HCT116 (cell line): Measurements from ENCODE around the gene NGFR. TPM values are rescaled to one million over a fixed set of nuclear protein-coding genes. Genes with fewer than 3 reads are reported as not detected.

ENCODE experiments used
- ATAC-seq: fragments of 200-7000 bp; cut with Tn5 transposase; 2 replicates; pipeline ENCODE4 v1.9.1; 2020; ENCODE audit warnings: mild to moderate bottlenecking, moderate library complexity
- BruUV-seq: library from RNA; stranded (reverse); fragments of 400-500 nt; replicated peaks from 2 replicates; lab custom pipeline; 2021; lab: Mats Ljungman, UMichigan
- CTCF ChIA-PET: fragments of 300-600 bp; sonication (Branson Sonifier 250); formaldehyde crosslinking; loops from one replicate; lab custom pipeline; 2021; ENCODE audit warnings: antibody characterized with exemption; lab: Charles Lee
- POLR2A ChIA-PET: fragments of 300-600, 350-600 bp; sonication (Branson Sonifier 250); formaldehyde crosslinking; loops from one replicate; lab custom pipeline; 2021; ENCODE audit warnings: antibody characterized with exemption; lab: Charles Lee
- RAD21 ChIA-PET, 2 experiments: fragments of 300-600 bp; sonication (Branson Sonifier 250); formaldehyde crosslinking; loops; one replicate each; lab custom pipeline; 2023; ENCODE audit warnings: low total read pairs in 2 of 2; ENCODE audit not compliant: uncharacterized antibody in 2 of 2, unreplicated experiment in 2 of 2, low non-redundant PET in 1 of 2; lab: Charles Lee
- DNase-seq: peaks from one replicate; pipeline ENCODE4 v3.0.0-alpha.2; 2010; ENCODE audit warnings: low read depth, low spot score
- H2AFZ ChIP-seq: fragments of 200-600 bp; shearing (Covaris generic), sonication (generic); 2 replicates; pipeline ENCODE4 v1.6.1; 2017; ENCODE audit warnings: low read depth, mixed run types, mixed read lengths, antibody characterized with exemption, low read length; ENCODE audit not compliant: poor library complexity, severe bottlenecking
- H3K27ac ChIP-seq: 2 replicates; pipeline ENCODE4 v1.5.1; 2012; ENCODE audit warnings: low read depth, low read length
- H3K27me3 ChIP-seq: fragments of 200-600 bp; sonication (generic); 2 replicates; pipeline ENCODE4 v1.6.1; 2016; ENCODE audit warnings: mixed run types, low read length, mixed read lengths; ENCODE audit not compliant: insufficient read depth
- H3K36me3 ChIP-seq, 2 experiments: fragments of 200-500 bp in 1 of 2; fragments of 200-600 bp in 1 of 2; sonication (Bioruptor generic) in 1 of 2; sonication (generic) in 1 of 2; 2 replicates each; pipeline versions ENCODE4 v1.5.1 to v1.6.1; 2014 to 2016; ENCODE audit warnings: low read length in 2 of 2, inconsistent platforms in 1 of 2, mixed read lengths in 1 of 2, mixed run types in 1 of 2; ENCODE audit not compliant: insufficient read depth in 2 of 2, control insufficient read depth in 1 of 2
- H3K4me1 ChIP-seq, 2 experiments: fragments of 200-600 bp in 1 of 2; sonication (generic) in 1 of 2; 2 replicates each; pipeline versions ENCODE4 v1.5.1 to v1.6.1; 2012 to 2017; ENCODE audit warnings: low read length in 2 of 2, inconsistent platforms in 1 of 2, mild to moderate bottlenecking in 1 of 2, mixed read lengths in 1 of 2, mixed run types in 1 of 2, moderate library complexity in 1 of 2; ENCODE audit not compliant: insufficient read depth in 2 of 2, control insufficient read depth in 1 of 2
- H3K4me2 ChIP-seq: fragments of 200-600 bp; sonication (generic); 2 replicates; pipeline ENCODE4 v1.6.1; 2017; ENCODE audit warnings: mixed run types, low read length, mixed read lengths
- H3K4me3 ChIP-seq, 2 experiments: fragments of 200-600 bp in 1 of 2; sonication (generic) in 1 of 2; replicated peaks in 1 of 2; 2 replicates each; pipeline ENCODE4 v1.5.1; 2011 to 2016; ENCODE audit warnings: low read length in 2 of 2, control low read depth in 1 of 2, low read depth in 1 of 2, mild to moderate bottlenecking in 1 of 2, mixed read lengths in 1 of 2, mixed run types in 1 of 2
- H3K79me2 ChIP-seq: fragments of 200-600 bp; sonication (generic); 2 replicates; pipeline ENCODE4 v1.6.1; 2017; ENCODE audit warnings: mild to moderate bottlenecking, mixed run types, low read length, moderate library complexity, mixed read lengths; ENCODE audit not compliant: insufficient read depth
- H3K9ac ChIP-seq: fragments of 200-600 bp; sonication (generic); 2 replicates; pipeline ENCODE4 v1.6.1; 2016; ENCODE audit warnings: low read length, mixed read lengths
- H3K9me2 ChIP-seq: fragments of 200-600 bp; sonication (generic), shearing (Covaris generic); 2 replicates; pipeline ENCODE4 v1.6.1; 2017; ENCODE audit warnings: mixed run types, mild to moderate bottlenecking, moderate library complexity; ENCODE audit not compliant: insufficient read depth
- H3K9me3 ChIP-seq, 2 experiments: fragments of 200-500 bp in 1 of 2; fragments of 200-600 bp in 1 of 2; sonication (Bioruptor generic) in 1 of 2; sonication (generic) in 1 of 2; 2 replicates each; pipeline ENCODE4 v1.6.1; 2014 to 2017; ENCODE audit warnings: low read length in 2 of 2, mixed read lengths in 2 of 2, inconsistent platforms in 1 of 2, low read depth in 1 of 2, mild to moderate bottlenecking in 1 of 2, mixed run types in 1 of 2, moderate library complexity in 1 of 2; ENCODE audit not compliant: control insufficient read depth in 1 of 2, insufficient read depth in 1 of 2
- H4K20me1 ChIP-seq: fragments of 200-600 bp; sonication (generic), shearing (Covaris generic); 2 replicates; pipeline ENCODE4 v1.6.1; 2017; ENCODE audit warnings: mixed run types, mild to moderate bottlenecking, moderate library complexity; ENCODE audit not compliant: insufficient read depth
- CEBPB ChIP-seq: IDR thresholded peaks from 2 replicates; pipeline ENCODE4 v1.6.1; 2012; ENCODE audit warnings: low read depth
- EGR1 ChIP-seq: IDR thresholded peaks from 2 replicates; pipeline ENCODE4 v1.6.1; 2012; ENCODE audit warnings: low read depth
- ELF1 ChIP-seq: IDR thresholded peaks from 2 replicates; pipeline ENCODE4 v1.6.1; 2012; ENCODE audit warnings: low read depth, borderline replicate concordance
- EZH2 ChIP-seq: fragments of 200-600 bp; sonication (generic); IDR thresholded peaks from 2 replicates; pipeline ENCODE4 v1.6.1; 2017; ENCODE audit warnings: antibody characterized with exemption, mixed run types
- POLR2A ChIP-seq: IDR thresholded peaks from 2 replicates; pipeline ENCODE4 v1.7.0; 2011; ENCODE audit warnings: borderline replicate concordance; ENCODE audit not compliant: insufficient read depth, insufficient read length; ENCODE audit errors: extremely low read depth
- POLR2AphosphoS5 ChIP-seq: IDR thresholded peaks from 2 replicates; pipeline ENCODE4 v1.6.1; 2011; ENCODE audit warnings: mild to moderate bottlenecking, low read depth, low read length, moderate library complexity
- SIN3A ChIP-seq: IDR thresholded peaks from 2 replicates; pipeline ENCODE4 v1.6.1; 2012; ENCODE audit warnings: low read depth
- ZFX ChIP-seq: fragments of 450-650 bp; IDR thresholded peaks from 2 replicates; pipeline ENCODE4 v1.6.1; 2017
- intact Hi-C: fragments of 100-400 bp; cut with micrococcal nuclease; formaldehyde crosslinking; loops from 2 replicates; pipeline ENCODE4 v1.10.0; 2022
- total RNA-seq: library from RNA; stranded (reverse); gene quantifications from one replicate; pipeline ENCODE4 v1.2.1, GENCODE V29; 2021; ENCODE audit not compliant: unreplicated experiment
- TF ChIP-seq, protein P1 (sequence below): IDR thresholded peaks from 2 replicates; pipeline ENCODE4 v1.6.1; 2011; ENCODE audit warnings: mild to moderate bottlenecking, low read length, moderate library complexity; ENCODE audit not compliant: insufficient replicate concordance; ENCODE audit errors: extremely low read depth
- TF ChIP-seq, protein P2 (sequence below): IDR thresholded peaks from 2 replicates; pipeline ENCODE4 v1.6.1; 2012; ENCODE audit warnings: low read depth
- TF ChIP-seq, protein P3 (sequence below), 3 experiments: fragments of 200-600 bp in 1 of 3; sonication (generic) in 1 of 3; IDR thresholded peaks in 2 of 3; conservative IDR thresholded peaks in 1 of 3; 2 replicates each; pipeline ENCODE4 v1.5.1; 2012 to 2017; ENCODE audit warnings: low read depth in 2 of 3, low read length in 2 of 3, antibody characterized with exemption in 1 of 3, borderline replicate concordance in 1 of 3, control low read depth in 1 of 3, mild to moderate bottlenecking in 1 of 3, mixed read lengths in 1 of 3, mixed run types in 1 of 3, moderate library complexity in 1 of 3; ENCODE audit not compliant: insufficient read depth in 1 of 3
- TF ChIP-seq, protein P4 (sequence below): IDR thresholded peaks from 2 replicates; pipeline ENCODE4 v1.6.1; 2012

NGFR gene
- total RNA-seq, 1 experiment from 2014 or later = 6.1 TPM

DNA sequence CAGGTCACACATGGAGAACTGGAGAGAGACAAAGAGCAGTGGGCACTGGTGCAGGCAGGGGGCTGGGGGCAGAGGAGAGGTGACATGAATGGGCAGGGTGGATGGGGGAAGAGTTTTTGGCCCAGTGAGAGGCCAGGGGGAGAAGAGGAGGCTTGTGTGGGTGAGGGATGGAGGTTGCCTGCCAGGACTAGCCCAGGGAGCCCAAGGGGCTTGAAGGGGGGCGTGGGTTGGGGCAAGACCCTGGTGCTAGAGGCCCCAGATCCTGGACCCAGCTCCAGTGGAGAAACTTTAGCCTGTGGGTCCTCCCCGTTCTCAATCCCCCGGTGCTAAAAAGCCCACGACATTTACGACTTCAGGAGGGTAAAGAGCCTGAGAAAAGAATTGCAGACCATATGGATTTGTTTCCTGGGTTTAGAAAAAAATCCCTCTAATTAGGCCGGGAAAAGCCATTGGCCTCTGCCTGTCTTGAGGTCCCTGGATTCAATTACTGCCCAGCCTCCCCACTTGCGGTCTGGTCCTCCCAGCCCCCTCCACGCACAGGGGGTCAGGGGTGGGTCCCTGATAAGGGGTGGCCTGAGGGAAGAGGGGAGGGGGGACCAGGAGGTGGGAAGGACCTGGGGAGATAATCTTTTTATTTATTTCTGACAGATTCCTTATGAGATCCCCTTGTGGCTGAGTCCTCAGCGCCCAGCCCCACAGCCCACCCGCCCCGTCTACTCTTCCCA is 33.0 kb downstream of the NGFR start:
- CTCF ChIA-PET = no interaction called here

DNA sequence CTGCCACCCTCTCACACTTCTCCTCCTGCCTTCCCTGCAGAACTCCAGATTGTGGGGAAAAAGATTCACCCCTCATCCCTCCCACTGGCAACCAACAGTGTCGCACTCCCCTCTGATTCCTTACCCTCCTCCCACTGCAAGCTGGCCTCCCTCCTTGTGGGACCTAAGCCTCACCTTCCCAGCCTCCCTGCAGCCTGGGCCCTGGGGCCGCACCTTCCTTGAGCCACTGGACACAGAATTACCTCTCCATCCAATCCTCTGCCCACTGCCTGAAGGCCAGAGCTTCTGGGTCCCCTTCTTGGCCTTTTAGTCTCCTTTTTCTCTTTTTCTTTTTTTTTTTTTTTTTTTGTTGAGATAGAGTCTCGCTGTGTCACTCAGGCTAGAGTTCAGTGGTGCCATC is 33.9 kb downstream of the NGFR start:
- H4K20me1 ChIP-seq = no peaks in the 10 kb centered on the region
- DNase-seq (no peak), ATAC-seq (no peak)
- H3K9me2 ChIP-seq = no peaks in the 10 kb centered on the region
- RAD21 ChIA-PET = no interaction called here
- BruUV-seq = no TSS peak
- no peak overlapping the region for H3K4me3 ChIP-seq
- H3K4me2 ChIP-seq = no peak overlapping the region
- H3K9me3 ChIP-seq = no peaks in the 10 kb centered on the region
- POLR2A ChIA-PET = no interaction called here
- H3K36me3 ChIP-seq = no peaks in the 10 kb centered on the region
- intact Hi-C loops = no loop called here
- CTCF ChIA-PET = interaction anchor here (0.7 kb wide), 1 partner anchor 35 kb away, joined by 3 read pairs; no protein-coding TSS in a partner anchor
- no peak overlapping the region for H2AFZ ChIP-seq
- no peak overlapping the region for H3K27ac ChIP-seq
- peaks cover 6% of the 10 kb centered on the region; the same call in 1 of the 2 replicates for H3K27me3 ChIP-seq
- H3K79me2 ChIP-seq = no peaks in the 10 kb centered on the region
- H3K9ac ChIP-seq = no peak overlapping the region
- H3K4me1 ChIP-seq = no peaks in the 10 kb centered on the region
- TF ChIP-seq, protein P1, sequence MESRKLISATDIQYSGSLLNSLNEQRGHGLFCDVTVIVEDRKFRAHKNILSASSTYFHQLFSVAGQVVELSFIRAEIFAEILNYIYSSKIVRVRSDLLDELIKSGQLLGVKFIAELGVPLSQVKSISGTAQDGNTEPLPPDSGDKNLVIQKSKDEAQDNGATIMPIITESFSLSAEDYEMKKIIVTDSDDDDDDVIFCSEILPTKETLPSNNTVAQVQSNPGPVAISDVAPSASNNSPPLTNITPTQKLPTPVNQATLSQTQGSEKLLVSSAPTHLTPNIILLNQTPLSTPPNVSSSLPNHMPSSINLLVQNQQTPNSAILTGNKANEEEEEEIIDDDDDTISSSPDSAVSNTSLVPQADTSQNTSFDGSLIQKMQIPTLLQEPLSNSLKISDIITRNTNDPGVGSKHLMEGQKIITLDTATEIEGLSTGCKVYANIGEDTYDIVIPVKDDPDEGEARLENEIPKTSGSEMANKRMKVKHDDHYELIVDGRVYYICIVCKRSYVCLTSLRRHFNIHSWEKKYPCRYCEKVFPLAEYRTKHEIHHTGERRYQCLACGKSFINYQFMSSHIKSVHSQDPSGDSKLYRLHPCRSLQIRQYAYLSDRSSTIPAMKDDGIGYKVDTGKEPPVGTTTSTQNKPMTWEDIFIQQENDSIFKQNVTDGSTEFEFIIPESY = no peak
- TF ChIP-seq, protein P2, sequence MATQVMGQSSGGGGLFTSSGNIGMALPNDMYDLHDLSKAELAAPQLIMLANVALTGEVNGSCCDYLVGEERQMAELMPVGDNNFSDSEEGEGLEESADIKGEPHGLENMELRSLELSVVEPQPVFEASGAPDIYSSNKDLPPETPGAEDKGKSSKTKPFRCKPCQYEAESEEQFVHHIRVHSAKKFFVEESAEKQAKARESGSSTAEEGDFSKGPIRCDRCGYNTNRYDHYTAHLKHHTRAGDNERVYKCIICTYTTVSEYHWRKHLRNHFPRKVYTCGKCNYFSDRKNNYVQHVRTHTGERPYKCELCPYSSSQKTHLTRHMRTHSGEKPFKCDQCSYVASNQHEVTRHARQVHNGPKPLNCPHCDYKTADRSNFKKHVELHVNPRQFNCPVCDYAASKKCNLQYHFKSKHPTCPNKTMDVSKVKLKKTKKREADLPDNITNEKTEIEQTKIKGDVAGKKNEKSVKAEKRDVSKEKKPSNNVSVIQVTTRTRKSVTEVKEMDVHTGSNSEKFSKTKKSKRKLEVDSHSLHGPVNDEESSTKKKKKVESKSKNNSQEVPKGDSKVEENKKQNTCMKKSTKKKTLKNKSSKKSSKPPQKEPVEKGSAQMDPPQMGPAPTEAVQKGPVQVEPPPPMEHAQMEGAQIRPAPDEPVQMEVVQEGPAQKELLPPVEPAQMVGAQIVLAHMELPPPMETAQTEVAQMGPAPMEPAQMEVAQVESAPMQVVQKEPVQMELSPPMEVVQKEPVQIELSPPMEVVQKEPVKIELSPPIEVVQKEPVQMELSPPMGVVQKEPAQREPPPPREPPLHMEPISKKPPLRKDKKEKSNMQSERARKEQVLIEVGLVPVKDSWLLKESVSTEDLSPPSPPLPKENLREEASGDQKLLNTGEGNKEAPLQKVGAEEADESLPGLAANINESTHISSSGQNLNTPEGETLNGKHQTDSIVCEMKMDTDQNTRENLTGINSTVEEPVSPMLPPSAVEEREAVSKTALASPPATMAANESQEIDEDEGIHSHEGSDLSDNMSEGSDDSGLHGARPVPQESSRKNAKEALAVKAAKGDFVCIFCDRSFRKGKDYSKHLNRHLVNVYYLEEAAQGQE = no peak
- TF ChIP-seq EZH2 (no peak), POLR2AphosphoS5 (no peak), ELF1 (no peak), CEBPB (no peak), SIN3A (no peak)
- TF ChIP-seq, protein P3, sequence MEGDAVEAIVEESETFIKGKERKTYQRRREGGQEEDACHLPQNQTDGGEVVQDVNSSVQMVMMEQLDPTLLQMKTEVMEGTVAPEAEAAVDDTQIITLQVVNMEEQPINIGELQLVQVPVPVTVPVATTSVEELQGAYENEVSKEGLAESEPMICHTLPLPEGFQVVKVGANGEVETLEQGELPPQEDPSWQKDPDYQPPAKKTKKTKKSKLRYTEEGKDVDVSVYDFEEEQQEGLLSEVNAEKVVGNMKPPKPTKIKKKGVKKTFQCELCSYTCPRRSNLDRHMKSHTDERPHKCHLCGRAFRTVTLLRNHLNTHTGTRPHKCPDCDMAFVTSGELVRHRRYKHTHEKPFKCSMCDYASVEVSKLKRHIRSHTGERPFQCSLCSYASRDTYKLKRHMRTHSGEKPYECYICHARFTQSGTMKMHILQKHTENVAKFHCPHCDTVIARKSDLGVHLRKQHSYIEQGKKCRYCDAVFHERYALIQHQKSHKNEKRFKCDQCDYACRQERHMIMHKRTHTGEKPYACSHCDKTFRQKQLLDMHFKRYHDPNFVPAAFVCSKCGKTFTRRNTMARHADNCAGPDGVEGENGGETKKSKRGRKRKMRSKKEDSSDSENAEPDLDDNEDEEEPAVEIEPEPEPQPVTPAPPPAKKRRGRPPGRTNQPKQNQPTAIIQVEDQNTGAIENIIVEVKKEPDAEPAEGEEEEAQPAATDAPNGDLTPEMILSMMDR (IDR thresholded peaks at IDR 0.05 in 2 of 3, conservative IDR thresholded peaks at IDR 0.05 in 1 of 3; ENCODE audit: borderline replicate concordance in 1 of 3, insufficient read depth in 1 of 3, low read depth in 2 of 3, low read length in 2 of 3) = no peak
- TF ChIP-seq, protein P4, sequence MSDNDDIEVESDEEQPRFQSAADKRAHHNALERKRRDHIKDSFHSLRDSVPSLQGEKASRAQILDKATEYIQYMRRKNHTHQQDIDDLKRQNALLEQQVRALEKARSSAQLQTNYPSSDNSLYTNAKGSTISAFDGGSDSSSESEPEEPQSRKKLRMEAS = no peak

More for the DNA sequence above, 33.0 kb downstream of the NGFR start:
- Histone ChIP-seq H4K20me1 (no peaks in the 10 kb centered on the region), H3K27me3 (no peaks in the 10 kb centered on the region), H3K4me2 (no peak overlapping the region), H3K27ac (no peak overlapping the region), H3K36me3 (no peaks in the 10 kb centered on the region), H3K79me2 (no peaks in the 10 kb centered on the region), H3K4me3 (no peak overlapping the region), H3K4me1 (no peaks in the 10 kb centered on the region), H3K9ac (no peak overlapping the region), H2AFZ (no peak overlapping the region), H3K9me2 (no peaks in the 10 kb centered on the region), H3K9me3 (no peaks in the 10 kb centered on the region)
- ATAC-seq (no peak), DNase-seq (no peak)
- ChIA-PET POLR2A (interaction anchor here (0.6 kb wide), 1 partner anchor 162 kb away, joined by 4 read pairs; no protein-coding TSS in a partner anchor), RAD21 (no interaction called here)
- intact Hi-C loops = no loop called here
- no TSS peak for BruUV-seq
- TF ChIP-seq POLR2A (no peak), ZFX (no peak), EGR1 (no peak)
